ENCODE data around the gene MORC2. TPM values are rescaled to one million over a fixed set of nuclear protein-coding genes. Genes with fewer than 3 reads are reported as not detected.

The MORC2 gene
- total and polyA plus RNA-seq, 2 donors from 2014 or later = 18.0 to 18.8 TPM

DNA sequence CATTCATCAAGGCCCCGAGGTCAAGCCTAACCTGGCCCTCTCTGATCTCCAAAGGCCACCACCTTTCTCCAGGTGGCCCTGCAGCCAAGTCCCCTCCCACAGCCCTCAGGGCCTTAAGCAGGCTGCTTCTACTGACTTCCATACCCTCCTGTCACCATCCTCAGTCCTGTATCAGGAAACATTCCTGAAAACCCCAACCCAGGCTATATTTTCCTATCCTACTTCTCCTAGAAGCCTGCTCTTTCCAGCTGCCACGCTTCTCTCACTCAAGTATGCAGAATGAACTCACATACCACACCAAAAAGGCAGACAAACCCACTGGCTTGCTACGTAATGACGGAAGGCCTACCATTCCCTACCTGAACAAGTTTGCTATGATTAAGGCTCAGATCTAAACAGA lies 23.6 kb downstream of the MORC2 start:
- FAIRE-seq = no peak

DNA sequence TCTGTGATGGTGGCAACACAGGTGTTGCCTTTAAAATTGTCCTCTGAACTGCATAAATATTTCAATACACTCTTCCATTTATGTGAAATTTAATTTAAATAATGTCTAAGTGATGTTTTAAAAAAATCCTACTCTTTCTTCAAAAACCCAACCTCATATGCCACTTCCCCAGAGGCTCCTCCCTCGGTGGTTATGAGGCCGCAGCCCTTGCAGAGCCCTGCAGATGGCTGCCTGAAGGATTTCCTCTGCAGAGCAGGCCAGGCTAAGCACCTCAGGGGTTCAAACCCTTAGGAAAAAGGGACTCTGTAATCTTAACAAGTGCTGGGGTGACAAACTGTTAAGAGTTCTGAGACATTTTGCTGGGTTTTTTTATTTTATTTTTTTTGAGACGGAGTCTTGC lies 25.2 kb downstream of the MORC2 start:
- no peak overlapping the region for H3K27ac ChIP-seq (ENCODE audit: low read depth in 2 of 2, low read length in 2 of 2)
- no peak for DNase-seq
- peaks cover 10 to 66% (median 56%) of the 10 kb centered on the region in 3 donors for H3K36me3 ChIP-seq (ENCODE audit: control insufficient read depth in 2 of 3, insufficient read depth in 3 of 3, low read length in 3 of 3)
- TF ChIP-seq, protein P1, sequence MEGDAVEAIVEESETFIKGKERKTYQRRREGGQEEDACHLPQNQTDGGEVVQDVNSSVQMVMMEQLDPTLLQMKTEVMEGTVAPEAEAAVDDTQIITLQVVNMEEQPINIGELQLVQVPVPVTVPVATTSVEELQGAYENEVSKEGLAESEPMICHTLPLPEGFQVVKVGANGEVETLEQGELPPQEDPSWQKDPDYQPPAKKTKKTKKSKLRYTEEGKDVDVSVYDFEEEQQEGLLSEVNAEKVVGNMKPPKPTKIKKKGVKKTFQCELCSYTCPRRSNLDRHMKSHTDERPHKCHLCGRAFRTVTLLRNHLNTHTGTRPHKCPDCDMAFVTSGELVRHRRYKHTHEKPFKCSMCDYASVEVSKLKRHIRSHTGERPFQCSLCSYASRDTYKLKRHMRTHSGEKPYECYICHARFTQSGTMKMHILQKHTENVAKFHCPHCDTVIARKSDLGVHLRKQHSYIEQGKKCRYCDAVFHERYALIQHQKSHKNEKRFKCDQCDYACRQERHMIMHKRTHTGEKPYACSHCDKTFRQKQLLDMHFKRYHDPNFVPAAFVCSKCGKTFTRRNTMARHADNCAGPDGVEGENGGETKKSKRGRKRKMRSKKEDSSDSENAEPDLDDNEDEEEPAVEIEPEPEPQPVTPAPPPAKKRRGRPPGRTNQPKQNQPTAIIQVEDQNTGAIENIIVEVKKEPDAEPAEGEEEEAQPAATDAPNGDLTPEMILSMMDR (IDR thresholded peaks at IDR 0.05; ENCODE audit: borderline replicate concordance, extremely low read depth, insufficient read depth) = no peak
- no peaks in the 10 kb centered on the region for H3K9me3 ChIP-seq (ENCODE audit: control insufficient read depth in 2 of 3, insufficient read depth in 1 of 3, low read length in 3 of 3)
- intact Hi-C loops (cut with DNase I) = no loop called here
- no peak overlapping the region for H3K4me3 ChIP-seq (ENCODE audit: low read length in 3 of 3)
- H3K4me1 ChIP-seq (ENCODE audit: control insufficient read depth in 2 of 3, insufficient read depth in 2 of 3, low read depth in 1 of 3, low read length in 3 of 3) = peaks cover 0 to 5% (median 2%) of the 10 kb centered on the region in 3 donors
- FAIRE-seq = no peak
- no peak overlapping the region for H3K9ac ChIP-seq (ENCODE audit: low read length in 3 of 3)
- H3K27me3 ChIP-seq (ENCODE audit: control insufficient read depth, insufficient read depth, low read length) = no peaks in the 10 kb centered on the region

More for the DNA sequence above, 23.6 kb downstream of the MORC2 start:
- intact Hi-C loops (cut with DNase I) = loop anchor here (5.0 kb wide), 1 partner anchor 142 kb away; no protein-coding TSS in a partner anchor
- Histone ChIP-seq H3K4me1 (ENCODE audit: control insufficient read depth in 2 of 3, insufficient read depth in 2 of 3, low read depth in 1 of 3, low read length in 3 of 3) (peaks cover 0 to 6% (median 2%) of the 10 kb centered on the region in 3 donors), H3K9me3 (ENCODE audit: control insufficient read depth in 2 of 3, insufficient read depth in 1 of 3, low read length in 3 of 3) (no peaks in the 10 kb centered on the region), H3K27me3 (ENCODE audit: control insufficient read depth, insufficient read depth, low read length) (no peaks in the 10 kb centered on the region), H3K36me3 (ENCODE audit: control insufficient read depth in 2 of 3, insufficient read depth in 3 of 3, low read length in 3 of 3) (peaks cover 19 to 69% (median 54%) of the 10 kb centered on the region in 3 donors), H3K9ac (ENCODE audit: low read length in 3 of 3) (no peak overlapping the region), H3K4me3 (ENCODE audit: low read length in 3 of 3) (no peak overlapping the region), H3K27ac (ENCODE audit: low read depth in 2 of 2, low read length in 2 of 2) (no peak overlapping the region)
- TF ChIP-seq, protein P1 (IDR thresholded peaks at IDR 0.05; ENCODE audit: borderline replicate concordance, extremely low read depth, insufficient read depth) = no peak
- no peak for DNase-seq

DNA sequence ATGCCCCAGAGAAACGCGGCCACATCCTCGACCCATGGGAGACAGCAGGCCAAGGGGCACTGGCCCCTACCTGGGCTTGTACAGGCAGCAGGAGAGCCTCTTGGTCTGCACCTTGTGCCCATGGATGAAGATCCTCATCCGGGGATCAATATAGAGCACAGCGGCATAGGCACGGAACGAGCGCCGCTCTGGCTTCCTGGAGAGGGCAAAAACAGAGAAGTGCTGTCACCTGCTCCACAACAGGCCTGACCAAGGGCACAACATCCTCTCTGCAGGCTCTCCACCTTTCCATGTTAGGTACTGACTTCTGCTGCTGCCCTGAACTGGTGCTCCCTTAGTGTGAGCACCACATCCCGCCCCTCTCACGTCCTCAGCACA lies 27.2 kb downstream of the MORC2 start:
- DNase-seq = no peak
- Histone ChIP-seq H3K9ac (ENCODE audit: low read length in 3 of 3) (no peak overlapping the region), H3K4me3 (ENCODE audit: low read length in 3 of 3) (no peak overlapping the region), H3K27me3 (ENCODE audit: control insufficient read depth, insufficient read depth, low read length) (no peaks in the 10 kb centered on the region), H3K9me3 (ENCODE audit: control insufficient read depth in 2 of 3, insufficient read depth in 1 of 3, low read length in 3 of 3) (no peaks in the 10 kb centered on the region), H3K27ac (ENCODE audit: low read depth in 2 of 2, low read length in 2 of 2) (no peak overlapping the region), H3K4me1 (ENCODE audit: control insufficient read depth in 2 of 3, insufficient read depth in 2 of 3, low read depth in 1 of 3, low read length in 3 of 3) (no peaks in the 10 kb centered on the region), H3K36me3 (ENCODE audit: control insufficient read depth in 2 of 3, insufficient read depth in 3 of 3, low read length in 3 of 3) (peaks cover 10 to 83% (median 73%) of the 10 kb centered on the region in 3 donors)
- FAIRE-seq = no peak
- intact Hi-C loops (cut with DNase I) = no loop called here
- TF ChIP-seq, protein P1 (IDR thresholded peaks at IDR 0.05; ENCODE audit: borderline replicate concordance, extremely low read depth, insufficient read depth) = no peak

Data from kidney (tissue), 14 donors.